Activated CD8-positive, alpha-beta memory T cell treated with anti-CD3 and anti-CD28 coated beads for 1 hour (primary cell): Measurements from ENCODE around the gene MYBPC2.
"Not testable (repeated sequence)": the region's sequence is repeated elsewhere in the genome, so short reads cannot be mapped to it uniquely, and the experiment has no call there.

Source experiments
- DNase-seq, 2 donors: peaks; one replicate each; pipeline ENCODE4 v3.0.0-alpha.2; 2020; ENCODE audit warnings: low read depth in 1 of 2; ENCODE audit errors: extremely low read depth in 1 of 2

MYBPC2 gene

GRCh38 chr19:50457300-50457699 lies 24.6 kb downstream of the MYBPC2 start:
- no peak for DNase-seq

GRCh38 chr19:50458396-50459066 lies 25.8 kb downstream of the MYBPC2 start:
- no peak for DNase-seq

- no peak for DNase-seq
These were observed 26.4 kb downstream of the MYBPC2 start for GRCh38 chr19:50459067-50459456.

- DNase-seq: no peak
These were observed 26.9 kb downstream of the MYBPC2 start for GRCh38 chr19:50459638-50460037.

GRCh38 chr19:50460161-50460765 lies 27.6 kb downstream of the MYBPC2 start:
- DNase-seq: no peak

GRCh38 chr19:50461066-50461875 lies 28.6 kb downstream of the MYBPC2 start:
- DNase-seq: peak in 1 of 2 donors; percentile 28

GRCh38 chr19:50462970-50463369 lies 30.3 kb downstream of the MYBPC2 start:
- DNase-seq: no peak

GRCh38 chr19:50464348-50464747 lies 31.7 kb downstream of the MYBPC2 start:
- no peak for DNase-seq

- no peak for DNase-seq
These were observed 32.3 kb downstream of the MYBPC2 start for GRCh38 chr19:50465000-50465399.

- no peak for DNase-seq
These were observed 33.5 kb downstream of the MYBPC2 start for GRCh38 chr19:50465986-50466705.

GRCh38 chr19:50466706-50467039 lies 34.0 kb downstream of the MYBPC2 start:
- no peak for DNase-seq

GRCh38 chr19:50467566-50467965 lies 34.9 kb downstream of the MYBPC2 start:
- DNase-seq: no peak

GRCh38 chr19:50468818-50469217 lies 36.1 kb downstream of the MYBPC2 start:
- DNase-seq: no peak

- not testable (repeated sequence) for DNase-seq
These were observed 40.6 kb downstream of the MYBPC2 start for GRCh38 chr19:50473336-50473735.

GRCh38 chr19:50475101-50475568 lies 42.4 kb downstream of the MYBPC2 start:
- DNase-seq: no peak

- DNase-seq: no peak
These were observed 43.1 kb downstream of the MYBPC2 start for GRCh38 chr19:50475736-50476223.

- DNase-seq: peak; percentile 83 to 86
These were observed 43.7 kb downstream of the MYBPC2 start, which contains the start of the genes EMC10 and GARIN5A for GRCh38 chr19:50476224-50476906. EMC10 (plus strand) TSS chr19:50476507; CDS start chr19:50476545, 38 bp downstream. GARIN5A (minus strand) TSS chr19:50476848; CDS start chr19:50476388, 460 bp downstream.

- no peak for DNase-seq
These were observed 44.2 kb downstream of the MYBPC2 start for GRCh38 chr19:50476907-50477238.

GRCh38 chr19:50477751-50478515 lies 45.2 kb downstream of the MYBPC2 start:
- DNase-seq: no peak
